ENCODE data around the gene ALS2.
A peak's percentile ranks its signal among the peaks of the same experiment; 100 is the strongest.

Gene ALS2

DNA sequence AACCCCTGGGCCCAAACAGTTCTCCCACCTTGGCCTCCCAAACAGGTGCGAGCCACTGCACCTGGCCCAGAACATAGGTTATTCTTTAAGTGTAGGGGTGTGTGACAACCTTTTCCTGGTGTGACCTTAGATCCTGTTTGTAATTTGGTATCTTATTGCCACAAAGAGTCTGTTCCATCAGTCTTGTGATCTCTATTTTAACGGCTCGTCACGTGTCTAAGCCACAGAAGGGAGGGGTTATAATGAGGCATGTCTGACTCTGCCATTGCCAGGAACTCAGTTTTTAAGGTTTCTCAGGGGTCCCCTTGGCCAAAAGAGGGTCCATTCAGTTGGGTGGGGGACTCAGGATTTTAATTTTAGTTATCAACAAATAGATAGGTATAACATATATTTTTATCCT lies 4.4 kb upstream of the ALS2 start:
- H3K4me3 ChIP-seq (ENCODE audit: low read depth, low read length) = no peak overlapping the region
- DNase-seq (ENCODE audit: low read depth) = no peak
- TF ChIP-seq, protein P1, sequence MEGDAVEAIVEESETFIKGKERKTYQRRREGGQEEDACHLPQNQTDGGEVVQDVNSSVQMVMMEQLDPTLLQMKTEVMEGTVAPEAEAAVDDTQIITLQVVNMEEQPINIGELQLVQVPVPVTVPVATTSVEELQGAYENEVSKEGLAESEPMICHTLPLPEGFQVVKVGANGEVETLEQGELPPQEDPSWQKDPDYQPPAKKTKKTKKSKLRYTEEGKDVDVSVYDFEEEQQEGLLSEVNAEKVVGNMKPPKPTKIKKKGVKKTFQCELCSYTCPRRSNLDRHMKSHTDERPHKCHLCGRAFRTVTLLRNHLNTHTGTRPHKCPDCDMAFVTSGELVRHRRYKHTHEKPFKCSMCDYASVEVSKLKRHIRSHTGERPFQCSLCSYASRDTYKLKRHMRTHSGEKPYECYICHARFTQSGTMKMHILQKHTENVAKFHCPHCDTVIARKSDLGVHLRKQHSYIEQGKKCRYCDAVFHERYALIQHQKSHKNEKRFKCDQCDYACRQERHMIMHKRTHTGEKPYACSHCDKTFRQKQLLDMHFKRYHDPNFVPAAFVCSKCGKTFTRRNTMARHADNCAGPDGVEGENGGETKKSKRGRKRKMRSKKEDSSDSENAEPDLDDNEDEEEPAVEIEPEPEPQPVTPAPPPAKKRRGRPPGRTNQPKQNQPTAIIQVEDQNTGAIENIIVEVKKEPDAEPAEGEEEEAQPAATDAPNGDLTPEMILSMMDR (IDR thresholded peaks at IDR 0.05; ENCODE audit: insufficient read depth, low read depth, low read length, missing control alignments) = no peak

DNA sequence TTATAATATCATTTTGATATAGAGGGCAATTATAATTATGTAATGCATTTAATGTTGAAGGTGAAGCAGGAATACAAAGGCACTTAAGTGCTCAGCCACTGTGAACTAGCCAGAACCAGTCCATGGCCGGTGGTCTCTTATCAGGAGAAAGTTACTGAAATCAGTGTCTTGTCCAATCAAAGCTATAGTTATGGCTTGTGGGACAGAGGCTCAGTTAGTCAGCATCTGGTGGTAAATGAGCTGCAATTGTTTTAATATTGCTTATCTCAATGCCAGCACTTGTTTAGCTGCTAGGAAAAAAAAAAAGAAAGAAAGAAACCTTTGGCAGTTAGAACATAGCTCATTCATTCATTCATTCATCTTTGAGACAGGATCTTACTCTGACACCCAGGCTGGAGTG lies 3.8 kb upstream of the ALS2 start:
- TF ChIP-seq, protein P1 (IDR thresholded peaks at IDR 0.05; ENCODE audit: insufficient read depth, low read depth, low read length, missing control alignments) = no peak
- DNase-seq (ENCODE audit: low read depth) = no peak
- H3K4me3 ChIP-seq (ENCODE audit: low read depth, low read length) = no peak overlapping the region

DNA sequence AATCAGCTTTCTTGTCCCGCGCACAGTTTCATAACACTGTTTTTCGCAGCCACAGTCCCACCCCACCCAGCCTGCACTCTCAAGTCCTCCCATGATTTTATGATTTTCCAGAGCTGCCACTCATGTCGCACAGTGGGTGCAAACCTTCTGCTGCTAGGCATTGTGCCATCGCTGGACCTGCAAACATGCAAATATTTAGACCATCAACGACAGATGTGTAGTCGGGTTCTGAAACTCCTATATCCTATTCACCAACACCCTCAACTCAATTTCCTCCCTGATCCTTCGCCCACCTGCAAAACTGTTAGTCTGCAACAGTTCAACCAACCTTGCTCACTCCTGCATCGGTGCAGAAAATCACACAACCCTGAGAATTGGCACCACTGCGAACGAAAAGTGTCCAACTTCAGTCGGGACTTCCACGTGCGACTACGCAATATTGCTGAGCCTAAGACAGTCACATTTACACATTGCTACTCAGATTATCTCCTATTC lies 871 bp upstream of the ALS2 start:
- TF ChIP-seq, protein P1 (IDR thresholded peaks at IDR 0.05; ENCODE audit: insufficient read depth, low read depth, low read length, missing control alignments) = no peak
- H3K4me3 ChIP-seq (ENCODE audit: low read depth, low read length) = peak overlapping the region; percentile 89
- peak; percentile 8 for DNase-seq (ENCODE audit: low read depth)

DNA sequence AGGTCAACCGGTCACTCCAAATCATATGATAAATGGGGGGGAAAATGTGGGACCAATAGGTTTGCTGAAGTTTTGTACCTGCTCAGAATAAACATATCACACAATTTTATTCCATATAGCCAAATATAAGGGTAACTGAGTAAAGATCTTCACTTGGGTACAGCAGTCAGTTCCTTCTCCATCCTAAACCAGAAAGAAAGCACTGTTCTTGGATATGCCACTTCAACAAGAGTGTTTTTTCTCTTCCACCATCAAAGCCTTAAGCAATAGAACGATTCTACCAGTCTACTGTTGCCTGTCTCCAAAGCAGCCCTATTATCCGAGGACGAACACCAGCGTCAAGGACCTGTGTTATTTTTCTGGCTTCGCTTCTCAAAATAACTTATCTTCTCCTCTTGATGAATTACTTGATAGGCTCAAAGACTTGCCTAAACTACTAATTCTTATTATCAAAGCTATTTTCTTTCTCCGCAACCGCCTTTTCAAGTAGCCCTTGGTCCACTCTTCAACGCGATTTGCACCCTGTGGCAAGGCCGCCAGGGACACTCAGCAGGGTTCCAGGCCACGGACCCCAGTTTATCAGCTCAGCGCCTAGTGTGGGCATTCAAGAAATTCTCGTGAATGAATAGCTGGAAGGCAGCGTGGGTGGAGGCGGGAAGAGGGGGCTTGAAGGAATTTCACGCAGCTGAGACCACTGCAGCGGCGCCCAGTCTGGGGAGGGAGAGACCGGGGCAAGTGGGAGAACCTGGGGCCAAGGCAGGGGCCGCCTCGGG lies 646 bp downstream of the ALS2 start:
- no peak for DNase-seq (ENCODE audit: low read depth)
- H3K4me3 ChIP-seq (ENCODE audit: low read depth, low read length) = peak overlapping the region; percentile 89
- TF ChIP-seq, protein P1 (IDR thresholded peaks at IDR 0.05; ENCODE audit: insufficient read depth, low read depth, low read length, missing control alignments) = no peak

DNA sequence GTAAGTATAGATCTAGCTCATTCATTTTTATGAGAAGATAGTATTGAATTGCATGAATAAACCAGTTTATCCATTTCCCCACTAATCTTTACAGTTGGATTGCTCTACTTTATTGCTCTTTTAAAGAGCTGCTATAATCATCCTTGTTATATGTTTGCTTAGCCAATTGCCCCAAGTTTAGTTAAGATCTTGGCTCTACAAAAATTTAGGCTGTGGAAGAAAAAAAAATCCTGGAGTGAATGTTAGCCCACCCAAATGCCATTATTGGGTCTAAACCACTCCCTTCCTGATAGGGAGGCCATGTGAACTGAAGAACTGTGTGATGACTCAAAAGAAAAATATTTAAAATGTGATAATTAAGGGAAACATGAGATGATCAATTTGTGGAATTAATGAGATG lies 2.9 kb downstream of the ALS2 start:
- TF ChIP-seq, protein P1 (IDR thresholded peaks at IDR 0.05; ENCODE audit: insufficient read depth, low read depth, low read length, missing control alignments) = no peak
- H3K4me3 ChIP-seq (ENCODE audit: low read depth, low read length) = no peak overlapping the region
- no peak for DNase-seq (ENCODE audit: low read depth)

DNA sequence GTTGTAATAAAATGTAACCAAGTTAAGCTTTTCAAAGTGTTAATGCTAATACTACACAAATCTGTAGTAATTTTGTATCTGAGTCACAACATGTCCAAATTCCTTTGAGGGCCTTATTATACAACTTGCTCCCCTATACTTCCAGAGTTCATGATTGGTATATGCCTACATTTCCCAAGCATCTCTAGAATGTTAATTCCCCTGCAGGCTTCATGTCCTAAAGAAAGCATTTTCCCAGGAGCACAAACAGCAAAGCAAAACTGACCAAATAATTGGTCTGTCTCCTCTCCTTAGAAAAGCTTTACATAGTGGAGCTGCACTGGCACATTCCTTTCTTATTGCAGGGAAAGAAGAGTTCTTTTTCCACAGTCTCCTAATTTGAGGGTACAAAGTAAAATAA lies 3.7 kb downstream of the ALS2 start:
- H3K4me3 ChIP-seq (ENCODE audit: low read depth, low read length) = no peak overlapping the region
- no peak for DNase-seq (ENCODE audit: low read depth)
- TF ChIP-seq, protein P1 (IDR thresholded peaks at IDR 0.05; ENCODE audit: insufficient read depth, low read depth, low read length, missing control alignments) = no peak

DNA sequence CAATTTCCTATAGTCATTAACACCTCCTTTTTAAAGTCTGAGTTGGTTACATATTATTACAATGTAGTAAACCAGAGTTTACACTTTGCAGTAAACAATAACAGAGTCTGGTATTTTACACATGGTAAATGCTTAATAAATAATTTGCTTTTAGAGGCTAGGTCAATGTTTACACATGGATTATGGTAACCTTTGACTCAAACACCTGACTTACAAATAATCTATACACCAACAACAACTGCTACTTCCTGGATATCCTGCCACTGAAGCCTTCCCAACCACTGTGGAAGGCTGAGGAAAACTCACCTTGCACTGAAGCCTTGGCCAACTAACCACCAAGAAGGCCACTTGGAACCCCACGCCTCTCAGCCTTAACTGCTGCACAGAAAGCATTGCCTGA lies 5.4 kb downstream of the ALS2 start:
- no peak overlapping the region for H3K4me3 ChIP-seq (ENCODE audit: low read depth, low read length)
- TF ChIP-seq, protein P1 (IDR thresholded peaks at IDR 0.05; ENCODE audit: insufficient read depth, low read depth, low read length, missing control alignments) = no peak
- no peak for DNase-seq (ENCODE audit: low read depth)

Data from GM12865 (cell line).